GM21423 (cell line): ENCODE results near the gene RBM34.
"Not testable (repeated sequence)": the region's sequence is repeated elsewhere in the genome, so short reads cannot be mapped to it uniquely, and the experiment has no call there.

Experiments used
- ATAC-seq: cut with Tn5 transposase; IDR thresholded peaks from one replicate; pipeline ENCODE4 v1.9.1; 2021; ENCODE audit warnings: mild to moderate bottlenecking, moderate library complexity; ENCODE audit not compliant: unreplicated experiment

RBM34 gene, protein sequence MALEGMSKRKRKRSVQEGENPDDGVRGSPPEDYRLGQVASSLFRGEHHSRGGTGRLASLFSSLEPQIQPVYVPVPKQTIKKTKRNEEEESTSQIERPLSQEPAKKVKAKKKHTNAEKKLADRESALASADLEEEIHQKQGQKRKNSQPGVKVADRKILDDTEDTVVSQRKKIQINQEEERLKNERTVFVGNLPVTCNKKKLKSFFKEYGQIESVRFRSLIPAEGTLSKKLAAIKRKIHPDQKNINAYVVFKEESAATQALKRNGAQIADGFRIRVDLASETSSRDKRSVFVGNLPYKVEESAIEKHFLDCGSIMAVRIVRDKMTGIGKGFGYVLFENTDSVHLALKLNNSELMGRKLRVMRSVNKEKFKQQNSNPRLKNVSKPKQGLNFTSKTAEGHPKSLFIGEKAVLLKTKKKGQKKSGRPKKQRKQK

DNA sequence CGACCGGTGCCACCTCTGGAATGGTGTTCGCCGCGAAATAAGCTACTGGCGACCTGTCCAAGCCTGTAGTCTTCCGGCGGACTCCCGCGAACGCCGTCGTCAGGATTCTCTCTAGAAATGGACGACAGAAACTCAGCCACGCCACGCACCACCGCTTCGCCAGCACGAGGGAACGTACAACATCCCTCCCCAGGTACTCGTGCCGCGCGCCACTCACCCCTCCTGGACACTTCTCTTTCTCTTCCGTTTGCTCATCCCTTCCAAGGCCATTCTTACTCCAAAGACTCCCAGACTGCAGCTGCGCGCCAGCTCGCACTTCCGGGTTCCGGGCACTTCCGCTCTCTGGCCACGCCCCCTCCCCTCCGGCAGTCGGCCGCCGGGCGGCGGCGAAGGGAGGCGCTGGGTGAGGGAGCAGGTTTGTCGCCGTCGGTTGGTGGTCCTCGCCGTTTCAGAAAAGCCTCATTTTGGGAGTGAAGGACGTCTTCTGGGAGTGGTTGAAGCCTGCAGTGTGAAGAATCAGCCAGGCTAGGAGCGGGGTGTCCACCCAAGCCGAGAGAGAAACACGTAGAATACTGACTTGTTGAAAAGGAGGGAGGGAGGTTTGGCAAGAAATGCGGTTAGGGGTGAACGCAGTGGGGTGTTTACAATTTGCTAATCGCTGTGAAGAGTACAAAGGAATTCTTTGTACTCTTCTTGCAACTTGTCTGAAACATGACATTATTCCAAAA, at the start of gene RBM34:
Gene RBM34, minus strand, starts transcription at position 294 of the 728 bp plus-strand sequence. Its CDS starts 24 bp downstream, at position 270.
- ATAC-seq, result peak; percentile 93

DNA sequence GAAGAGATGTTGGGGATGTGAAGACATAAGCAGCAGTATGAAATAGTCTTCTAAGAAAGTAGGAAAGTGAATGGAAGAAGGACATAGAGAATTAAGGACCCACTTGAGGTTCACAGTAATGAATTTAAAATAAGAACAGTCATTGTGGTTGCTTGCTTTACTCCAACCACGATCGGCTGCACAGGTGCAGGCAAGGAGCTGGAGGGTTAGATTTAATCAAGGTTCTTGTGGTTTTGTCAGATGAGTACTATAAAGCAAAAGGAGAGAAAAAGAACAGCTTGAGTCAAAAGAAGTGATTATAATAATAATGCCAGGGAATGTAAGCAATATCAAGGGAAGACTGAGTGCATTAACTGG, 46.1 kb upstream of the RBM34 start:
- no peak for ATAC-seq

DNA sequence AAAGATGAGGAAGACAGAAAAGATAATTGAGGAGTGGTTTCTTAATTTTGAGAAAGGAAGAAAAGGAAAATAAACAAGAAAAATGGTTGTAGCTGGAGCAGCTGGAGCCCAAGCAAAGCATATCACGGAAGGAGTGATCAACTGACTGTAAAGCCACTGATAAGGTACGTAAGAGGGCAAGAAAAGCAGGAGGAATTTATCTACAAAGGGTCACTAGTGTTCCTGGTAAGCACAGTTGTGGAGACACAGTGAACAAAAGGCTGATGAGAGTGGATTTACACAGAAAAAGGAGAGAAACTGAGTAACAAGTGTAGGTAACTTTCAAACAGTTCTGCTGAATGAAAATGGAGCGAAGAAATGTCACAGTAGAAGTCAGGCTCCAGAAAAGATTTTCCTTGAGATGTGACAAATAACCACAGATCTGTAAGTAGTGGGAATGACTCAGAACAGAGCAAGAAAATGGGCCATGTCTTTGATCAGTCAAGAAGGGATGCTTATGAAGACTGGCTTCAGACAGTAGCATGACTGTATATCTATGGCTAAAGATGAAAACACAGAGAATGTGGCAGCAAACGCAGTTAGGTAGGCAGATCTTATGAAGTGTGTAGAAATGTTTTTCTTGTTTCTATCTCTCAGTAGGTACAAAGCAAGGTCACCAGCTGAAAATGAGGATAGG, 45.6 kb upstream of the RBM34 start:
- ATAC-seq, result no peak

- ATAC-seq, result no peak
These were observed 44.6 kb upstream of the RBM34 start for GRCh38 chr1:235205687-235206086.

- no peak for ATAC-seq
These were observed 42.4 kb upstream of the RBM34 start for GRCh38 chr1:235203428-235203827.

- ATAC-seq, result not testable (repeated sequence)
These were observed 41.4 kb upstream of the RBM34 start for GRCh38 chr1:235202447-235202846.

DNA sequence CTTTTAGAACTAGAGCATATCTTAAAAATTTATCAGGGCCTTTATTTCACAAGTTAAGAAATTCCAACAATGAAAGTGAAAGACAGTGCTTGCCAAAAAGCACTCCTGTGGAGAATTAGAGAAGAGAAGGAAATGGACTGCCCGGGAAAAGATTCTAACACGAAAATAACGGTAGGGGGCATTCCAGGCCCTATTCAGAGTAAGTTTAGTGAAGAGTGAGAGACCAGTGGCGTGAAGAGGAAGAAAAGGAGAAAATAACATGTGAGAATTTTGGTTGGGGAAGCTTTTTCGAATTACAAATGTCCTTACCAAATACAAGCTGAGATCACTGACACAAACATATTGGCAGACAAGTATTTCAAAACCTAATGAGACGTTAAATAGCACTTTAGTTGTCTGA, 38.4 kb upstream of the RBM34 start:
- ATAC-seq, result no peak

GRCh38 chr1:235190431-235190830, 29.4 kb upstream of the RBM34 start:
- ATAC-seq, result no peak

DNA sequence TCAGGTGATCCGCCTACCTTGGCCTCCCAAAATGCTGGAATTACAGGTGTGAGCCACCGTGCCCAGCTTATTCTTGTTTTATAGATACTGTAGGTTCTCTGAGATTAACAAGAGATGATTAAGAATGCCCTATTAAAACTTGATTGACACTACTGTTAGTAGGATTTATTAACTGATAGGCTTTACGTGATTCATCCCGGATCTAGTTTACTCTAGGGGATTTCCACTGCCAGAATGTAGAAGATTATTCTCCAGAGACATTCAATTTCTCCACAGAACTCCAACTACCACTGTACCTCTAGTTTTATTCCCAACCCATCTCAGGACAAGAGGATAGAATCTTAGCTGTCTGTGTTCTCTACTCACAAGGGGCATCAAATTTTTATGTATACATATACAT, 26.3 kb upstream of the RBM34 start:
- ATAC-seq, result no peak

DNA sequence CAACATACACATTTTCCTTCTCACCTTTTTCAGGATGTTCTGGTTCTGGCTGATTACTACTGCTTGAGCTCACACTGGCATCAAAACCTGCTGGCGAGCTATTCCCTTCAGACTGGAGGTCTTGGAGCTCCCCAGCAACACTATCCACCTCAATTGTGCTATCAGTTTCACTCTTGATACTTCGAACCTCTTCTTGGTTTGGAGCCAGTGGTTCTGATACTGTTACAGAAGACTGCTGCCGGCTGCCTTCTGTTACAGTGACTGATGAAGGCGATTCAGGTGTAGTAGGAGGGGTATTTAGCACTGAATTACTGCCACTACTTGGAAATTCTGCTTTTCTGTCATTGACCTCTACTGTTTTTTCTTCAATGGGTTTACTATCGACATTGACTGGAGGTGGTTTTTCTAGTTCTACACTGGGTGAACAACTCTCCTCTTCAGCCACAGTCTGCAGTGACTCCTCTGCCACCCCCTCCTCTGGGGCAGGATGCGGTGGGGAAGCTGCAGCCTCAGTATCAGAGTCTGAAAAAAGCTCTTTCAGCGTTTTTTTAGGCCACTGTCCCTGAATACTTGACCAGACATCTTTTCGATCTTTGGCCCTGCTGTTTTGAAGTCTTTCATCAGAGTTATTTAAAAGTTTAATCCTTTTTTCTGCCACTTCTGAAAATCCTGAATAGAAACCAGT, 20.7 kb upstream of the RBM34 start:
- ATAC-seq, result no peak

DNA sequence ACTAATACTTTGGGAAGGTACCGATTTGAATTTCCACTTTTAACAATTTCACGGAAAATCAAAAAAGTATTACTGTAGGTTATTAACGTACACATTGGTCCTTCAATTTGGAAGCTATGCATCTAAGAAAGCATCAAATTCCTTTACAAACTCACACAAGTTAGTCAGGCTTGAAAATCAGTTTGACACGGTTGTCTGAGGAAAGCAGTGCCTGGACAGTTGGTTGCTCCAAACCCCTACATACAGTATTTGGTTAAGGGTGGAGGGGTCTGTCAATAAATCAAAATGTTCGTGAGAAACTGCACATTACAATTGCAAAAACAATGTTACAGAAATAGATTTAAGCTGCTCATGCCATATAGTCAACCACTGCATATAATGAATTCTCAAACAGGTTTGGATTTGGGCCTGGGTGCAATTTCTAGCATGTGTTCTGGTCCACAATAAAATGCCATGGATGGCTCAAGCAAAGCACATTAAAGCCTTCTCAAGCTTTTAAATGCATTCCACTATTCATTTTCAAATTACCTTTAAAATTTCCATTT, 19.9 kb upstream of the RBM34 start:
- no peak for ATAC-seq

DNA sequence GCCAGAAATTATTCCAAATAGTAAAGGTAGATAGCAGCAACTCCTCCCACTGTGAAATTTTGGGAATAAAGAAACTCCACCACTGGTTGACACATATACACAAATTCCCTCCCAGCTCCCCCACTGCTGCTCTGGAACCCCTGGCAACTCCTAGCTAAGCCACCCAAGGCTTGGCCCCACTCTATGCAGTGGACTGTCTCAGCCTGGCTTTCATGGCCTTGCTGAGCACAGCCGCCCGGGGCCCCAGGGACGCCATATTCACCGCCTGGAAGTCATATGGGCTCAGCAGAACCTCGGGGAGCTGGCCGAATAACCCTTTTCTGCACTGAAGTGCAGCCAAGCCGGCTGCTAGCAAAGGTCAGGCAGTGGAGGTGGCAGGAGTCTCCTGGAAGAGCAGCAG, 15.4 kb upstream of the RBM34 start:
- no peak for ATAC-seq

- ATAC-seq, result no peak
These were observed 8.9 kb upstream of the RBM34 start for GRCh38 chr1:235169986-235170385.

GRCh38 chr1:235168375-235168774, 7.3 kb upstream of the RBM34 start:
- ATAC-seq, result no peak

DNA sequence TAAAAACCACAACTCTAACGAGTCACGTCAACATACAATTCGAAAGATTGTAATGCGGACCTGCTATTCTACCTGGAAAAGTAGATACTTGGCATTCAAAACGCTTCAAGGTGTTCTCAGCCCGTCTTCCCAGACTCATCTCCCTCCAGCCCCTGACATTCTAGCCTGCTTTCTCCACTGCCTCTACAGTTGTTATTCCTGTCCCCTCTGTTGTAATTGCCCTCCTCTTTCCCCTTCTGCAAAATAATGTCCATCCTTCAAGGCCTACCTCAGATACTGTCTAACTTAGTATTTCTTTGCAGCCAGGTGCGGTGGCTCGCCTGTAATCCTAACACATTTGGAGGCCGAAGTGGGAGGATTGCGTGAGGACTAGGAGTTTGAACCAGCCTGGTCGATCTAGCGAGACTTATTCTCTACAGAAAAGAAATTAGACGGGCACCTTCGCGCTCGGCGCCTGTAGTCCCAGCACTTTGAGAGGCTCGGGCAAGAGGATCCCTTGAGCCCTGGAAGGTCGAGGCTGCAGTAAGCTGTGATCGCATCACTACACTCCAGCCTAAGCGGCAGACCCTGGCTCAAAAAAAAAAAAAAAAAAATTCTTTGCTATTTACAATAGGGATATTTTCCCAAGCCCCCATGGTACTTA, 756 bp upstream of the RBM34 start:
- ATAC-seq, result no peak

DNA sequence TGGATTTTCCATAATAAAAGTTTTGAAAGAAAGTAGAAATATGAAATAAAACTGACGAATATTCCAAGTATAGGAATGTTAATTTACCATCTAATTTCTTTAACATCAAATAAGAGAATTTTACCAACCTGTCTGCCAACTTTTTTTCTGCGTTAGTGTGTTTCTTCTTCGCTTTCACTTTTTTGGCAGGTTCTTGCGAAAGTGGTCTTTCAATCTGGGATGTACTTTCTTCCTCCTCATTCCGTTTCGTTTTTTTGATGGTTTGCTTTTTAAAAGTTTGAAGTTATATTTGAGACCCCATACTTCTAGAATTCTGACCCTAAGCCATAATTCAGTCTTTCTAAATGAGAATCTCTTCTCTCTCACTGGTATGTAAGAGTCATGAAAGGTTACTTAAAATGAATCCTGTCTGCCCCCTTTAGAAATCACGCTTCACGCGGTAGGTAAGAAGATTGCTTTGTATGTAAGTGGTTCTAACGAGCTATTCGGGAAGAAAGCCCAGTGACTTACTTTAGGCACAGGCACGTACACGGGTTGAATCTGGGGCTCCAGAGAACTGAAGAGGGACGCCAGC, 580 bp downstream of the RBM34 start:
- ATAC-seq, result peak; percentile 27

DNA sequence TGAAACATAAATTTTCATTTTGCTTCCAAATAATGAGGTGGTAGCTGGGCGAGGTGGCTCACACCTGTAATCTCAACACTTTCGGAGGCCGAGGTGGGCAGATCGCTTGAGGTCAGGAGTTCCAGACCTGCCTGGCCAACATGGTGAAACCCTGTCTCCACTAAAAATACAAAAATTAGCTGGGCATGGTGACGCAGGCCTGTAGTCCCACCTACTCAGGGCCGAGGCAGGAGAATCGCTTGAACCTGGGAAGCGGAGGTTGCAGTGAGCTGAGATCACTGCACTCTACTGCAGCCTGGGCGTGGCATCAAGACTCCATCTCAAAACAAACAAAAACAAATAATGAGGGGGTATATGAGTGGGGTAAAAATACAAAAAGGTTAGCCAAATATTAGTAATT, 1.1 kb downstream of the RBM34 start:
- not testable (repeated sequence) for ATAC-seq

DNA sequence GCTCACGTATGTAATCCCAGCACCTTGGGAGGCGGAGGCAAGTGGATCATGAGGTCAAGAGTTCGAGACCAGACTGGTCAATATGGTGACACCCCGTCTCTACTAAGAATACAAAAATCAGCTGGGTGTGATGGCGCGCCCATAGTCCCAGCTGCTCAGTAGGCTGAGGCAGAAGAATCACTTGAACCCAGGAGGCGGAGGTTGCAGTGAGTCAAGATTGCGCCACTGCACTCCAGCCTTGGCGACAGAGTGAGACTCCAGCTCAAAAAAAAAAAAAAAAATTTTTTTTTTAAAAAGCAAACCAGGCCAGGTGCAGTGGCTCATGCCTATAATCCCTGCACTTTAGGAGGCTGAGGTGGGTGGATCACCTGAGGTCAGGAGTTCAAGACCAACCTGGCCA, 1.8 kb downstream of the RBM34 start:
- not testable (repeated sequence) for ATAC-seq

GRCh38 chr1:235158680-235159079, 2.4 kb downstream of the RBM34 start:
- ATAC-seq, result no peak

GRCh38 chr1:235157150-235157549, 3.9 kb downstream of the RBM34 start:
- no peak for ATAC-seq
